ENCODE results near the gene GARNL3.
A peak's percentile ranks its signal among the peaks of the same experiment; 100 is the strongest.

The GARNL3 gene

DNA sequence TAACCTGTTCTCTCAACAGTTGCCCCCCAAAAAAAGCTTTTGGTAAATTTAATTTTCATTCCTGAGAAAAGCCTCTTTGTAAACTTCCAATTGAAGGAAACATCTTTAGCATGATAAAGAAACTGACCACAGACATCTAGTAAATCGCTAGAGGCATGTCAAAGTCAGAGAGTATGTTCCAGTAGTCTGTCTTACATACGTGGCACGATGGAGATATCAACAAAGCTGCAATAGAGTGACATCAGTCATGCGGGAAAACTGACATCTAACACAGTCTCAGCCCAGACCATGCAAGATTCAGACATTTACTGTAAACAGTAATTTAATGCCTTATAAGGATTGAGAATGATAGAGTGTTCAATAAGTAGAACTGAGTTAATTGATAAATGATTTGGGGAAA is 45.1 kb downstream of the GARNL3 start:
- DNase-seq (ENCODE audit: low spot score), result no peak

DNA sequence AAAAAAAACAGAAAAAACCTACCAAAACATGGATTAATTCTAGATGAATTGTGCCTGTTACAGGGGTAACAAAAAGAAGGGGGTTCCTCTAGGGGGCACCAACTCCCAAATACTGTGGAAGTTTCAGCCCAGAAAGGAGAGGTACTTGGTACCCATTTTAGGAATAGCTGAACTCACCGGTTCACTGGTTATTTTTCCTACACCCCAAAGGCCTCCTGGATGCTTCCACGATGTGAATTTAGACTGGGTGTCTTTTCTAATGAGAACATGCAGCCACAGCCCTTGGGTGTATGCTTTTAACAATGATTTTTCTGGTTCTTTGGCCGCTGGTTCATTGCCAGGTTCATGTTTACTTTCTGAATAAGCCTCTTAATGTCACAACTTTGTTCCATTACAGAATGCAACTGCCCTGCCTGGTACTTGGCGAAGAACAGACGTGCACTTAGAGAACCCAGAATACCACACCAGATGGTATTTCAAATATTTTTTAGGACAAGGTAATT is 46.7 kb downstream of the GARNL3 start:
- no peak for DNase-seq (ENCODE audit: low spot score)

DNA sequence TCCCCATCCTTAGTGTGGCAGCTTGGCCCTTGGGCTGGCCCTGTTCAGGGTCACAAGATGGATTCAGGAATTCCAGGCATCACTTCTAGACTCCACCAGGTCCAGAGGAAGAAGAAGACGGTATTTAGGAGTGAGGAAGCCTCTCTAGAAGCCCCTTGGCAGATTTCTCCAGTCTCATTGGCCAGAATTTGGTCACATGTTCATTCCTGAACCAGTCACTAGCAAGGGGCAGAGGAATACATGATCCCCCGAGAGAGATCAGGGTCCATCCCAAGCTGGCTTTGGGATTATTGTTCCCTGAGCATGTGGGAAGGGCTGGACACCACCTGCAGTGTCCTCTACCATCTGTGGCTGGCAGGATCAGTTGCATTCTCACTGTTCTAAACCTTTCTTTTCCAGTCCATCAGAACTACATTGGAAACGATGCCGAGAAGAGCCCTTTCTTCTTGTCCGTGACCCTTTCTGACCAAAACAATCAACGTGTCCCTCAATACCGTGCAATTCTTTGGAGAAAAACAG is 48.5 kb downstream of the GARNL3 start:
- DNase-seq (ENCODE audit: low spot score), result no peak

DNA sequence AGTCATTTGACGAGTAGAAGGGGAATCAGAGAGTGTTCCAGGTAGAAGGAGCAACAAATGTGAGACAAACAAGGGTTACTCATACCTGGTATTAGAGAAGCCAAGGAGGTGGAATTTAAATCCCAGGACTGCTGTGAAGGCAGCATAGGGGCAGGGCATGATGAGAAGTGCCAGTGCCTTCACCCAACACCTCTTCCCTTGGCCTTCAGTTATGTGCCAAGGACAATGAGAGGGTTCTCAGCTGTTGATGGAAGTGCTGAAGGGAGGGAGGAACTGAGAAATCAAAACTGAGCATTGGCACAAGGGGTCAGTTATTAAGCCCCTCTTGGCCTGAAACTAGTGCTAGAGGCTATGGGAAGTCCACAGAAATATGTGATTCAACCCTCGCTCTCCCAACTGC is 50.3 kb downstream of the GARNL3 start:
- DNase-seq (ENCODE audit: low spot score), result no peak

DNA sequence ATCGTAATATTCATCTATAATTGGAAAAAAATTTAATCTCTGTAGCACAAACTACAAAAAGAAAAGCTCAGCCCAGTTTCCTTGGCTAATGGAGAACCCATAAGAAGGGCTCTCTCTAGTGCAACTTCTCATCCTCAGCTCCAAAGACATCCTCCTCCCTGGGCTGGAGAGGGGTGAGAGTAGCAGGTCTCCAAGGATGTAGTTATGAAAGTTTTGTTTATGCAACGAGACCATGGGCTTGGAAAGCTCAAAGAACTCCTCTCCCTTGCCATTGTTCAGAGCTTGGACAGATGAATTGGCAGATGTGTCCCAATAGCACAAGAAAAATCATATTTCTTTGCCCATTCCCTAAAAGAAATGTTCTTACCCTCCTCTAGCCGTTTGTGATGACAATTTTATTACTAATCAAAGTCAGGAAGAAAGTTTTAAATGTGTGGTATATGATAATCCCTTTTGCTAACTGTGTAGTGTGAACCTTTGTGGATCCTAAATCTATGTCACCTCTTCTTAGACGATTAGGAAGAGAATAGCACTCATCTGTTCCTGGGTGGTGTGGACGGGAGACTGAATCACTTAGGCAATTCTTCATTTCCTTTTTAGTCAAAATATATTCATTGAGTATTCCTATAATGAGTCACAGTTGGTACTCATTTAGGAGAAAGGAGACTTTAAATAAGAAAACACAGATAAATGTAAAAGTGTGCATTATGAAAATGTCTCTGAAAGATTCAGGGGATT is 52.2 kb downstream of the GARNL3 start:
- DNase-seq (ENCODE audit: low spot score), result no peak

DNA sequence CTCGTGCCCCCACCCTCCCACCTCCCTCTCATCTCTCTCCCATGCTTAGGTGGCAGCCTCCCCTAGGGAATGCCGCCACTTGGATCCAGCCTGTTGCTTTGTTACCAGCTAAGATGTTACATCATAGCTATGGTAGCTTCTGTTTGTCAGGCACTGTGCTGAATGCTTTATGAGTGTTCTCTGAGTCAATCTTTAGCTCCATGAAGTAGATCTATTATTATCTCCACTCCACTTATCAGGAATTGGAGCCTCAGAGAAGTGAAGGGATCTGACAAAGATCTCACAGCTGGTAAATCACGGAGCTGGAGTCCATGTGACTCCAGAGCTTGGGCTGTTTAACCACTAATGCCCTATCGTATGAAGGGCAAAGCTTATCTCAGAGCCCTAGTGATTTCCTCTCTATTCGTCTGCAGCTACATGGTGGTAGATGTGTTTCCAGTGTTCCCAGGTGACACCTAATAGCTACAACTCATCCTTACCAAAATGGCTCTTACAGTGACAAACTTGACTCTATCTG is 54.1 kb downstream of the GARNL3 start:
- no peak for DNase-seq (ENCODE audit: low spot score)

DNA sequence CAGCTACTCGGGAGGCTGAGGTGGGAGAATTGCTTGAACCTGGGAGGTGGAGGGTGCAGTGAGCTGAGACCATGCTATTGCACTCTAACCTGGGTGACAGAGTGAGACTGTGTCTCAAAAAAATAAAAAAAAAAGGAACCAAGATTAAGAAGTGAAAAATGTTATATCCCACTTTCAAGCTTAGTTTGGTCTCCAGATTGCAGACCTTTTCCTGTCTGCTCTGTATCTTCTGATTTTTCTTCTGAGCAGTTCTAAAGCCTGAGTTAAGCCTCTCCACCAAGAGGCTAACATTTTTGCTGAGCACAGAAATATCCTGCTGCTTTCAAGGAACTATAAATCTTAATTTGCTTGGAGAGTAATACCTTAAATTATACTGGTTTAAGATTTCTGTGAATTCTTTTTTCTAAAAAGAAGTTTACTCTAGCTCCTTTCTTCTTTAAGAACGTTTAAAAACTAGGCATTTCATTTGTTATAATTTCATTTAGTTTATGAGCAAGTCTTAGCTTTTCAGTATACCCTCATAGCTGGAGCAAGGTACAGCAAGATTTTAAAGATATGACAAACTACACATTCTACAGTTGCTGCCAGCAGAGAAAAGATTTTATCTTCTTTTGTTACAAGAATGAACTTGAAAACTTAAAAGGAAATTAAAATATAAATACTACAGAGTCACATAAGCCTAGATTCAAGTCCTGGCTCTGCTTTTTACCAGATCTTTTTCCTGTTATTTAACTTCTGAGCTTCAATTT is 55.0 kb downstream of the GARNL3 start:
- DNase-seq (ENCODE audit: low spot score), result no peak

DNA sequence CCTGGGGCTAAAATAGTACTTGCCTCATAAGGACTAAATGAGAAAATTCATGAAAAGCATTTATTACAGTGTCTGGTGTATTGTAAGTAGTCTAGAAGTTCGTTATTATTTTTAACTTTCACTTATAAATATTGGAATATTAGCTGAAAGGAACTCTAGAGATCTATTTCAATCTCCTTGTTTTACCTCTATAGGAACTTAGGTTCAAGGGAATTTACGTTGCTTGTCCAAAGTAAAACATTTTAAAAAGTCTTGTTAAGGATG is 55.5 kb downstream of the GARNL3 start:
- DNase-seq (ENCODE audit: low spot score), result no peak

DNA sequence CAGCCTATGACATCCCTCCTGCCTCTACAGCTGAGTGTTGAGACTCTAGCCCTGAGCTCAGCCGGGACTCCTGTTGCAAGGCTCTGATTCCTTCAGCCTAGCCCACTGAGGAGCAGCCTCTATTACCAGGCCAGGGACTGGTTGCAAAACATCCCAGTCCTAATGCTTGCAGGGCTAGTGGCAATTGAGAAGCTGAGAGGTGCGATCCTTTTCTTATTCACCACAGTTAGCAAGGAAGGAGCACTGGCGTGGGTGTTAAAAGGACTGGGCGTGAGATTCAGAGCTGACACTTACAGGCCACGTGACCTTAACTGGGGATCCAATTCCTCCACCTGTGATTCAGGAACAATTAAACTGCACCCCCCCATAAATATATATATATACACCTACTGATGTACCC is 58.8 kb downstream of the GARNL3 start:
- DNase-seq (ENCODE audit: low spot score), result no peak

DNA sequence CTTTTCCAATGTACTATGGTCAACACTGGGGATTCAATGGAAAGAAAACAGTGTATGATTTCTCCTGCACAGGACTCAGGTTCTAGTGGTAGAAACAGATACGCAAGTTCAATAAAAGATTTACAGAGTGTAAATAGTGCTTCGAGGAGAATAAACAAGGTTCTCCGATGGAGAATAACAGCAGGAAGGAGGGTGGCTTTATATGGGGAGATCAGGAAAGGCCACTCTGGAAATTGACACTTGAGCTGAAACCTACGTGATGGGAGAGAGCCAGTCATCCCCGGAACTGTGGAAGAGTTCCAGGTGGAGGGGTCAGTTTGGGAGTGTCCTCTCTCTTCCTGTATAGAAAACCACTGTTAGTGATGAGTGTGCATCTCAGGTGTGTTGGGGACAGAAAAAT is 65.9 kb downstream of the GARNL3 start:
- no peak for DNase-seq (ENCODE audit: low spot score)

DNA sequence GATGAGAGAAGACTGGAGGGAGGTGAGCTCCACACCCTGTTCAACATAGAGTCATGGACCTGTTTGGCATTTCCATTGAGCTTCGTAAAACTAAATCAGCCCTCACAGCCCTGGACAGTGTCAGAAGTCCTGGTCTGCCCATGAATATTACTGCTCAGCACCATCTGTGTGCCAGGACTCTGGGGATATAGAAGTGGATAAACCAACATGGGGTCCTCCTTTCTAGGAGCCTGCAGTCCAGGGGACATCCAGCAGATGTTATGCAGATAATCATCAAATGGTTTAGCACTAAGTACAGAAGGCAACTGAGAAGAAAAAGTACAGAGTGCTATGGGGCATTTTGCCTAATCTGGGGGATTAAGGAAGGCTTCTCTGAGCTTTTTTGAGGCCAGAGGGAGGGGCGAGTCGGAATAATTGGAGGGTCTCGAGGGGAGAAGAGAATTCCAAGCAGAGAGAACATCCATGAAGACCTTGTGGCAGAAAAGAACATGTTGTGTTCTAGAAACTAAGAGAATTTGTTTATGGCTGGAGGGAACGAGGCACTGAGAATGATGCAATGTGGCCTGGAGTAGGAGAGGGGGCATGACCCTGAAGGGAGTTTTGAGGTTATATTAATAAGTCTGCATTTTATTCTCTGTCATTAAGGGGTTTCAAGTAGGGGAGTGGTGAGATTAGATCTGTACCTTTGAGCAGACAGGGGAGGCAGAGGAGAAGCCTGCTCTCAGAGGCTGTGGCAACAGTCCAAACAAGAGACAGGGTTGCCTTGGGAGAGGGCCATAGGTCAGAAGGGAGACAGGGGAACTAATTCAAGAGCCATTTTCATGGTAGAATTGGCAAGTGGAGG is 68.9 kb downstream of the GARNL3 start:
- peak; percentile 38 for DNase-seq (ENCODE audit: low spot score)

DNA sequence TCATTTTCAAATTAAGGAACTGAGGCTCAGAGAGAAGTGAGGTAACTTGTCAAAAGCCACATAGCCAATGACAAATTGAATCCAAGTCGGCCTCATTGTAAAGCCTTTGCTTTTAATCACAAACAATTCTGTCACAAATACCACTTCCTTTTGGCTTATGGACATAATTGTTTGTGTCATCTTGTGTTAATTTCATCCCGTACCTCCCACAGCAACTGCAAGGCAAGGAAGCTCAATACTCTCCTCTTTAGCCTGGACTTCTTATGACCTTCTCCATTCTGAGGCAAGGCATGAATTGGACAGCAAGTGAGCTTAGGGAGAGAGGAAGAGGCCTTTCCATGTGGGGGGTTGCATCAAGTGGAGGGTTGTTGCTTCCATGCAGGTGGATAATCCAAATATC is 70.2 kb downstream of the GARNL3 start:
- DNase-seq (ENCODE audit: low spot score), result no peak

DNA sequence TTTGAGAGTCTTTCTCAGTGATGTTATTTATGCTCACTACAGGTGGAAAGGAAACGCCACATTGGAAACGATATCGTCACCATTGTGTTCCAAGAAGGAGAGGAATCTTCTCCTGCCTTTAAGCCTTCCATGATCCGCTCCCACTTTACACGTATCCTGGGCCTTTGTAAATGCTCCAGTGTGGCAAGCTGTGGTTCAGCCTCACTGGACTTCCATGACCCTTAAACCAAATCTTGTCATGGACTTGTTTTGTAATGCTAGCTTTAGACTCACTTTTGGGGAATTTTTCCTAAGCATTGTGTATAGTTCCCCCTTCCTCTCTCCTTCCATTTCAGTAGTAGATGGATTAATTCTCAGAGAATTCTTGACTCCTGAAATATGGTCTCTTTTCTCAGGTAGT is 71.5 kb downstream of the GARNL3 start:
- no peak for DNase-seq (ENCODE audit: low spot score)

DNA sequence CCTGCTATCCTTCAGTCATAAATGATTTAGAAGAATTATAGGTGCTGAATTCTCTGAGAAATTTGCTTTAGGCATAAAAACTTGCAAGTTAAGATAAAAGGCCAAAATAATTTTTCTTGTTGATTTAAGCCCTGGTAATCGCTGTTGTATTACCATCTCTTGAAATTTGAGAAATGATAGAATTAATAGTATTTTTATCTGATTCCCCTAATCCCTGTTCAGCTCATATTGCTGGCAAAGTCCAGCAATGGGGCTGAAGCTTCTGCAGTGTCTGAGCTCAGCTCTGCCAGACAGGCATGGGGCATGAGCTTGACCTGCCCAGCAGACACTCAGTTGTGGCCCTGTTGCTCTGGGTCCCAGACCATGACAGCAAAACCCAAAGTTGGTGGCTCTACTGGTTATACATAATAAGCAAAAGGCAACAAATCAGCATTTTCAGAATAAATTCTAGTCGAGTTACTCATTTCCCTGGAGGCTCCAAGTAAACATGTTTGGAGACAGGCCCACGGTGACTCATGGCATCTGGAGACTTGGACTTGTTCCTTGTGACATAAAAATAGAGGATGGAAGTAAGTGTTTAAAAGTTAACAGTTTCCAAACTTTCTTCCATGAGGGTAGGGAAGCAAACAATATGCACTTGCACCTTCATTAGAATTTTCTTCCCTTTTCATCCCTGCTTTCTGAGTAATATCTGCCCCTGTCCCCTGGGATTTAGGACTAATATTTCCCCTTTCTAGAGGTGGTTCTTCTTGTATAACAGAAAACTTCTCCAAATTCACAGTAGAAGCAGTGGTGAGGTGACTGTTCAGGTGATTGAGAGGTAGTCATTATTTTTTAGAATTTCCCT is 72.2 kb downstream of the GARNL3 start:
- no peak for DNase-seq (ENCODE audit: low spot score)

DNA sequence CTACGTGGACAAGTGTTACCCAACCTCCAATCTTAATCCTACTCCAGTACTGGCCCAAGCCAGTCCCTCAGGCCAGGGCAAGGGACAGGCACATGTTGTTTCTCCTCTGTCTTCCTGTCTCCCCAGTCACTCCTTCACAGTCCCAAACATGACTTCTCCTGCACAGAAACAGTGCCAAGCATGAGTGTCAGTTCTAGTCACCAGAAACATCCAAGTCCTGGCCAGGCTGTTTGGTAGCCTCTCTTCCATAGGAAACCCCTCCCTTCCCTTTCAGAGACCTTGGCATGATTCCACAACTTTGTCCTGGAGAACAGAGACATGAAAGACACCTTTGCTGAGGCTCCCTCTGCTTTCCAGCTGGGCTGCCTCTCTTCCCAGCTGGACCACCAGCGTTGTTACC is 76.1 kb downstream of the GARNL3 start:
- DNase-seq (ENCODE audit: low spot score), result no peak

DNA sequence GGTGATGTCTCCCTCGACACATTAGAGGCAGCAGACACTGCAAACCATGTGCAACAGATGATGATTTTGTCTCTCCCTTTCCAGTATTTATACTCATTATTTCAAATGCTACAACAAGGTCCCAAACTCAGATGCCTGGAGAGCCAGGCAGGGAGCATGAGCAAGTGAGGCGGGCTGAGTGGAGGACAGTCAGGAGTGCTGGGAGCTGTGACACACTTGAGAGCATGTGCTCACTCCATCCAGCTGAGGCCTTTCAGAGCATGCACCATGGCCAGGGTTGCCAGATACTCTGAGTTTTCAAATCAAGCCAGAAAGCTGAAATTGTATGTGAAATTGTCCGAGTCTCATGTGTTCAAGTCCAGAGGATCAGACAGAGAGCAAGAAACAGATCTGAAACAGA is 76.6 kb downstream of the GARNL3 start:
- DNase-seq (ENCODE audit: low spot score), result no peak

DNA sequence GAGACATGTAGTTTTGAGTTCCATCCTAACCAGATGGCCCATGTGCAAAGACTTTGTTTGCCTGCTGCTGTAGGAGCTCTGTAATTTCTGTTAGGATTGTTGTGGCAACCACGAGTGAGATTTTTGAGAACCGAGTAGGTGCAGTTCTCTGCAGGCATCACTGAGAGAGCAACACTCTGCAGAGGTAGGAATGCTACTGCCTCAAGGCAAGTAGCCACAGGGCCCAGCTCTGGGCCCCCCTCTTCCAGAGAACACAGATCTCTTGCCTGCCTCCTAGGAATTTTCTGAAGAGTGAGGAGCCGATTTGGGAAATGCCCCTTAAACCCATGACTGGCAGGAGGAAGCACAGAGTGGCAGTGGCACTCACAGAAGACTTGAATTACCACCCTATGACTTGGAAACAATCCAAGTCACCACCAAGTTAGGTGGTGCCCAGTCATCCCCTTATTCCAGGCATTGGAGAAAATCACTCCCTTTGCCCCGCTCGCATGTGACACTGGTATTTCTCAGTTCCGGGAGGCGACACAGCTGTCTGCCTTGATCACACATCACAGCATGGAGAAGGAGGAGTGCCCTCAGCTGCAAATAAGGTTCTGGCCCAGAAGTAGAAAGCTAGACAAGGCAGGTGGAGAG is 79.9 kb downstream of the GARNL3 start:
- DNase-seq (ENCODE audit: low spot score), result no peak

DNA sequence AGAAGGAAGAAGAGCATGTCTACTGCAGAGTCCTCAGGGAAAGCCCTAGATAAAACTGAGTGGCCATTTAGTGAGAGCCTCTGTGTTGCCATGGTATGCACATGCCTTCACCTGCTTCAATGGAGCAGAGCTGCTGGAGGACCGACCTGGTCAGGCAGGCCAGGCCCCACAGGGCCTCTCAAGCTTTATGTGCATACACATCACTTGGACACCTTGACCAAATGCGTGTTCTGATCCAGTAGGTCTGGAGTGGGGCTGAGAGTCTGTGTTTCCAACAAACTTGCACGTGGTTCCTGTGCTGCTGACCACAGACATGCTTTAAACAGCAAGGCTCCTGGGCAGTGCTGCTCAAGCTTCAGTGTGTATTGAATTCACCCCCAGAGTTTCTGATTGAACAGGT is 81.0 kb downstream of the GARNL3 start:
- DNase-seq (ENCODE audit: low spot score), result no peak

DNA sequence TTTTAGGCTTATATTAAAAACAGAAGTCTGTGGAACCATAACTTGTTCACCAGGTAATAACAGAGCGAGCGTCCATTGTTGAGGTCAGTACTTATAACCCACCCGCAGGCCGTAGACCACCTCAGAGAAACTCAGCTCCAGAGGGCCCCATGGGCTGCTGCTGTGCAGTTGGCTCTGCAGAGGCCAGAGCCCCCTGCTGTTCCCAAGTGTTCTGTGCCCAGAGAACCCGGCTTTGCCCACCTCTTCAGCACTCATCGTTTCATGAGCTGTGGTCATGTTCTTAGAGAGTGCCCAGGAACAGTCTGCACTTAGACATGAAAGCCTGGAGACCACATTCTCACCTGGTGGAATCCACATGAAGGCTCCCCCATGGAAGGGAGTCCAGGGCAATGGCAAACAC is 82.0 kb downstream of the GARNL3 start:
- no peak for DNase-seq (ENCODE audit: low spot score)

DNA sequence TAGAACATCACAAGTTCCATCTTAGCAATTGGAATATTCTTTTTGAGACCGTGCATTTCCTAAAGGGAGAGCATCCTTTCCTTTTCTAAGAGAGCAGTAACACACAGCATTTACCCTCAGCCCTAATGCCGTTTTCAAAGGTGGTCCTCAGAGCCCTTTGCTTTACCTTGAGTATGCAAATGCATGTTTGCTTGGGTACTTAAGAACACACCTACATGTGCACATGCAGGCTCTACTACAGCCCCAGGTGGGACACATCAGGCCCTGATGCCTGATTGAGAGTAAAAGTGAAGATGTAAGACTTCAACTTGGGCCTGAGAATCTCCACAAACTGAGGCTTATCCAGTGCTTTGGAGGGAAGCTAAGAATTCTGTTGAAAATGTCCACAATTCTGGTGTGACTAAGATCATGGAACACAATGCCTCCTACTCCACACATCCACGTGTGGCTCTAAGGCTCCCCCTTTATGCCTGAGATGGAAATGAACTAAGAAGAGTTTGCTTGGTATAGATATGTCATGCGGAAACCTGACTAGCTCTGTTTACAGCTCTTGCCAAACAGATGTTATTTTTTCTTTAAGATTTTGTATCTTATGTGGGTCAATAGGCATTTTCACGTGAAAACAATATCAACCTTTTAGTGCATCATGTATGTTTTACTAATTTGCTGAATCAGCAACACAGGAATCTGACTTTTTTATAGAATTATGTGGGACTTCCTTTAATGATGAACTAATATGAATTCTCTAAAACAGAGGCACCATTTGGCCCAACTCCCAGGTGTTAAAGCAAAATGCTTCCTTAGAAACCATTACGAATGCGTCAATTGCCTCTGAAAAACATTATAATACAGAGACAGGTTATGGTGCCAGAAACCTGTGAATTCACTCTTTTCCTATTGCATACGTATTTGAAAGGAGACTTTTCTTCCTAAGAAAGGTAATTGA is 83.5 kb downstream of the GARNL3 start:
- DNase-seq (ENCODE audit: low spot score), result peak; percentile 47

Data from HuH-7.5 (cell line).